IMR-90 (cell line): ENCODE data around the gene EPB41L4A. TPM values are rescaled to one million over a fixed set of nuclear protein-coding genes. Genes with fewer than 3 reads are reported as not detected.

Experiments
- ATAC-seq: fragments of 200-7000 bp; cut with Tn5 transposase; 2 replicates; pipeline ENCODE4 v1.9.1; 2020; ENCODE audit warnings: low read depth, mild to moderate bottlenecking, moderate library complexity
- BruUV-seq: library from RNA; stranded (reverse); fragments of 400-500 nt; replicated peaks from 2 replicates; lab custom pipeline; 2021; lab: Mats Ljungman, UMichigan
- CTCF ChIA-PET: fragments of 300-600 bp; formaldehyde crosslinking; extraction: SDS; loops from one replicate; lab custom pipeline; 2021; ENCODE audit warnings: antibody characterized with exemption; lab: Yijun Ruan, JAX
- POLR2A ChIA-PET: fragments of 300-600 bp; sonication (Branson Sonifier 250); formaldehyde crosslinking; loops from one replicate; lab custom pipeline; 2022; ENCODE audit warnings: antibody characterized with exemption; ENCODE audit not compliant: unreplicated experiment; lab: Charles Lee
- DNase-seq: peaks from one replicate; pipeline ENCODE4 v3.0.0; 2013
- H2AFZ ChIP-seq: replicated peaks from 2 replicates; pipeline ENCODE3; 2013; ENCODE audit warnings: low read length, mild to moderate bottlenecking; ENCODE audit not compliant: poor library complexity
- H2AK5ac ChIP-seq: 2 replicates; pipeline ENCODE4 v1.6.1; 2013; ENCODE audit warnings: low read depth, low read length, inconsistent platforms
- H2AK9ac ChIP-seq: replicated peaks from 2 replicates; pipeline ENCODE3; 2013; ENCODE audit warnings: mild to moderate bottlenecking, low read depth, low read length, moderate library complexity; ENCODE audit not compliant: poor library complexity
- H2BK120ac ChIP-seq: 2 replicates; pipeline ENCODE4 v1.6.1; 2013; ENCODE audit warnings: low read depth, low read length, inconsistent platforms
- H2BK15ac ChIP-seq: 3 replicates; pipeline ENCODE4 v1.6.1; 2013; ENCODE audit warnings: low read depth, low read length, inconsistent platforms
- H2BK20ac ChIP-seq: 2 replicates; pipeline ENCODE4 v1.6.1; 2013; ENCODE audit warnings: low read depth, mild to moderate bottlenecking, inconsistent platforms, low read length, moderate library complexity
- H2BK5ac ChIP-seq: 2 replicates; pipeline ENCODE4 v1.6.1; 2013; ENCODE audit warnings: mild to moderate bottlenecking, low read depth, low read length, inconsistent platforms; ENCODE audit not compliant: poor library complexity, severe bottlenecking
- H3K14ac ChIP-seq: replicated peaks from 2 replicates; pipeline ENCODE4 v1.6.1; 2013; ENCODE audit warnings: low read depth, low read length, inconsistent platforms
- H3K18ac ChIP-seq: 2 replicates; pipeline ENCODE4 v1.6.1; 2013; ENCODE audit warnings: low read depth, low read length, control low read depth
- H3K23ac ChIP-seq: 2 replicates; pipeline ENCODE4 v1.6.1; 2013; ENCODE audit warnings: low read depth, low read length, inconsistent platforms
- H3K27ac ChIP-seq: 2 replicates; pipeline ENCODE4 v1.5.1; 2013; ENCODE audit warnings: mild to moderate bottlenecking, control low read depth, low read length; ENCODE audit not compliant: insufficient read depth
- H3K27me3 ChIP-seq: 2 replicates; pipeline ENCODE4 v1.6.1; 2013; ENCODE audit warnings: low read length; ENCODE audit not compliant: control insufficient read depth, insufficient read depth
- H3K36me3 ChIP-seq: 2 replicates; pipeline ENCODE4 v1.6.1; 2013; ENCODE audit warnings: low read length, mixed read lengths; ENCODE audit not compliant: control insufficient read depth, insufficient read depth
- H3K4ac ChIP-seq: 2 replicates; pipeline ENCODE4 v1.6.1; 2013; ENCODE audit warnings: low read depth, low read length, inconsistent platforms
- H3K4me1 ChIP-seq: 2 replicates; pipeline ENCODE4 v1.6.1; 2013; ENCODE audit warnings: low read length, mixed read lengths; ENCODE audit not compliant: control insufficient read depth, insufficient read depth
- H3K4me2 ChIP-seq: 2 replicates; pipeline ENCODE4 v1.6.1; 2013; ENCODE audit warnings: low read depth, mild to moderate bottlenecking, control low read depth, low read length, moderate library complexity
- H3K4me3 ChIP-seq: 2 replicates; pipeline ENCODE4 v1.5.1; 2013; ENCODE audit warnings: low read depth, mild to moderate bottlenecking, control low read depth, low read length, moderate library complexity; ENCODE audit not compliant: insufficient read depth
- H3K56ac ChIP-seq: 2 replicates; pipeline ENCODE4 v1.6.1; 2013; ENCODE audit warnings: low read length, inconsistent platforms; ENCODE audit not compliant: insufficient read depth; ENCODE audit errors: extremely low read depth
- H3K79me1 ChIP-seq, 2 experiments: 2 replicates each; pipeline ENCODE4 v1.6.1; 2013; ENCODE audit warnings: low read length in 2 of 2, inconsistent platforms in 1 of 2, low read depth in 1 of 2
- H3K9ac ChIP-seq: 2 replicates; pipeline ENCODE4 v1.6.1; 2013; ENCODE audit warnings: low read depth, low read length, control low read depth
- H3K9me1 ChIP-seq: 2 replicates; pipeline ENCODE4 v1.6.1; 2013; ENCODE audit warnings: low read length, inconsistent platforms; ENCODE audit not compliant: insufficient read depth
- H3K9me3 ChIP-seq: 2 replicates; pipeline ENCODE4 v1.6.1; 2013; ENCODE audit warnings: low read length; ENCODE audit not compliant: control insufficient read depth, insufficient read depth
- H4K20me1 ChIP-seq: 2 replicates; pipeline ENCODE4 v1.6.1; 2013; ENCODE audit warnings: low read length, inconsistent platforms; ENCODE audit not compliant: insufficient read depth
- H4K5ac ChIP-seq: 2 replicates; pipeline ENCODE4 v1.6.1; 2013; ENCODE audit warnings: mild to moderate bottlenecking, low read depth, low read length, control low read depth
- H4K8ac ChIP-seq, 2 experiments: 2 replicates each; pipeline ENCODE4 v1.6.1; 2013; ENCODE audit warnings: low read depth in 2 of 2, low read length in 2 of 2, control low read depth in 1 of 2, inconsistent platforms in 1 of 2
- H4K91ac ChIP-seq: 2 replicates; pipeline ENCODE4 v1.6.1; 2013; ENCODE audit warnings: low read depth, low read length, inconsistent platforms; ENCODE audit not compliant: insufficient read depth
- CEBPB ChIP-seq: IDR thresholded peaks from 2 replicates; pipeline ENCODE4 v1.6.1; 2012; ENCODE audit warnings: low read depth, low read length, improper control_type of control experiment
- CHD1 ChIP-seq: IDR thresholded peaks from 2 replicates; pipeline ENCODE4 v1.6.1; 2012; ENCODE audit warnings: low read depth, low read length, improper control_type of control experiment
- FOS ChIP-seq: fragments of 150-350 bp; IDR thresholded peaks from 2 replicates; pipeline ENCODE4 v1.6.1; 2016; ENCODE audit warnings: low read depth, low read length
- MAFK ChIP-seq: IDR thresholded peaks from 2 replicates; pipeline ENCODE4 v1.6.1; 2012; ENCODE audit warnings: low read depth, low read length, improper control_type of control experiment
- RCOR1 ChIP-seq: IDR thresholded peaks from 2 replicates; pipeline ENCODE4 v1.6.1; 2012; ENCODE audit warnings: mild to moderate bottlenecking, low read length, improper control_type of control experiment; ENCODE audit not compliant: insufficient replicate concordance
- RFX5 ChIP-seq: IDR thresholded peaks from 2 replicates; pipeline ENCODE4 v1.8.0; 2012; ENCODE audit warnings: low read depth, mild to moderate bottlenecking, low read length, moderate library complexity
- WGBS, 2 experiments: methylation state at CpG; one replicate each; pipeline versions ENCODE4 v1.1.5 to v1.1.7; 2013; ENCODE audit warnings: missing lambda C conversion rate in 2 of 2; ENCODE audit not compliant: insufficient read length in 1 of 2; ENCODE audit errors: extremely low coverage in 2 of 2; 5-methylcytosine and 5-hydroxymethylcytosine counted together
- dilution Hi-C: fragments of 300-500 bp; cut with HindIII; formaldehyde crosslinking; loops from one replicate; pipeline ENCODE4 v1.14.3; 2018; ENCODE audit warnings: low sequenced_read_pairs; ENCODE audit not compliant: unreplicated experiment
- in situ Hi-C: fragments of 300-500 bp; cut with MboI; formaldehyde crosslinking; loops from 3 replicates; pipeline ENCODE4 v1.14.3; 2019; ENCODE audit warnings: low sequenced_read_pairs, inconsistent platforms, mixed read lengths
- intact Hi-C: fragments of 100-400 bp; cut with micrococcal nuclease; formaldehyde crosslinking; loops from 2 replicates; pipeline ENCODE4 v1.10.0; 2022
- polyA plus RNA-seq, 3 experiments: library from polyadenylated mRNA; depleted of rRNA; stranded (reverse); fragments of >200 nt; gene quantifications; 2 replicates each; pipeline ENCODE4 v1.2.3, GENCODE V29; 2012; ENCODE audit warnings: low replicate concordance in 1 of 3
- total RNA-seq: library from RNA; depleted of rRNA; stranded (reverse); fragments of >200 nt; gene quantifications from 2 replicates; pipeline ENCODE4 v1.2.3, GENCODE V29; 2012
- TF ChIP-seq, protein P1 (sequence below): conservative IDR thresholded peaks from 2 replicates; pipeline ENCODE4 v1.5.1; 2012; ENCODE audit warnings: mild to moderate bottlenecking, low read depth, low read length, improper control_type of control experiment

Gene EPB41L4A
- total and polyA plus RNA-seq, 2 of the 4 experiments (the other 2 are of a cell fraction): under 0.01 to 0.02 TPM

DNA sequence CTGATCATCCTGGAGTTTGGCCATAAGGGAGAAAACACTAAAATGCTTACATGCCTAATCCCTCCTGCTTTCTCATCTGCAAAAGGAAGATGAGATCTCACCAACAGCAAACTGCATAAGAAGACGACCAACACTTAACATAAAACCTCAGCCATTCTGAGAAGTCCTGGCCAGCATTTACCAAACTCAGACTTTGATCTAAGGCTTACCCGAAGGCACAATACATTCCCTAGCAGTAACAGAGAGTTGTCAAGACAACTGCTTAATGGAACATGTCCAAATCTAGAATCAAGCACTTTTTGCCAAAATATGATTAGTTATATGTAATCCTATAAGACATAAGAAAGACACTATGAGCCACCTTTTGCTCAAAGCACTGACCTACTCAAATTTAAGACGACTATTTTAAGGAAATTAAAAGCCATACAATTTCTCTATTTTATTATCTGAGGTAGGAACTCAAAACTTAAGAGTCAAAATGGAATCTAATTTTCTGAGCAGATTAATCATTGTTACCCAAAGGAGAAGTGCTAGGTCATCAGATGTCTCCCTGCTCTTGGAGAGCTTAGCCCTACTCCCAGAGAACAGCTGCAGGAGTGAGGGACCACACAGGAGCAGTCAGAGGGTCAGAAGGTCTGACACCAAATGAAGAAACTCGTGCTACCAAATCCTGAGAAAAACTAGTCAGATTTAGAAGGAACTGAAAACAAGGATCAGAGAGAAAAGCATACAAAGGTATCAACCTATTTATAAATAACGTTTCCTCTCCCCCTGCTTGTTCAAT is 39.3 kb downstream of the EPB41L4A start:
- no peak for TF ChIP-seq CEBPB
- TF ChIP-seq MAFK: no peak
- TF ChIP-seq, protein P1, sequence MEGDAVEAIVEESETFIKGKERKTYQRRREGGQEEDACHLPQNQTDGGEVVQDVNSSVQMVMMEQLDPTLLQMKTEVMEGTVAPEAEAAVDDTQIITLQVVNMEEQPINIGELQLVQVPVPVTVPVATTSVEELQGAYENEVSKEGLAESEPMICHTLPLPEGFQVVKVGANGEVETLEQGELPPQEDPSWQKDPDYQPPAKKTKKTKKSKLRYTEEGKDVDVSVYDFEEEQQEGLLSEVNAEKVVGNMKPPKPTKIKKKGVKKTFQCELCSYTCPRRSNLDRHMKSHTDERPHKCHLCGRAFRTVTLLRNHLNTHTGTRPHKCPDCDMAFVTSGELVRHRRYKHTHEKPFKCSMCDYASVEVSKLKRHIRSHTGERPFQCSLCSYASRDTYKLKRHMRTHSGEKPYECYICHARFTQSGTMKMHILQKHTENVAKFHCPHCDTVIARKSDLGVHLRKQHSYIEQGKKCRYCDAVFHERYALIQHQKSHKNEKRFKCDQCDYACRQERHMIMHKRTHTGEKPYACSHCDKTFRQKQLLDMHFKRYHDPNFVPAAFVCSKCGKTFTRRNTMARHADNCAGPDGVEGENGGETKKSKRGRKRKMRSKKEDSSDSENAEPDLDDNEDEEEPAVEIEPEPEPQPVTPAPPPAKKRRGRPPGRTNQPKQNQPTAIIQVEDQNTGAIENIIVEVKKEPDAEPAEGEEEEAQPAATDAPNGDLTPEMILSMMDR: no peak
- no peak for TF ChIP-seq CHD1
- no peak for TF ChIP-seq RFX5
- no peak for TF ChIP-seq FOS
- no peak for TF ChIP-seq RCOR1
- H3K14ac ChIP-seq: no peak overlapping the region
- POLR2A ChIA-PET: no interaction called here
- no peak overlapping the region for H2BK5ac ChIP-seq
- no peaks in the 10 kb centered on the region for H4K20me1 ChIP-seq
- H3K23ac ChIP-seq: no peak overlapping the region
- H3K27ac ChIP-seq: no peak overlapping the region
- H2BK120ac ChIP-seq: no peak overlapping the region
- H3K27me3 ChIP-seq: no peaks in the 10 kb centered on the region
- in situ Hi-C loops (no loop called here), dilution Hi-C loops (no loop called here), intact Hi-C loops (no loop called here)
- H2AFZ ChIP-seq: no peak overlapping the region
- ATAC-seq: no peak
- CTCF ChIA-PET: no interaction called here
- no CpG with 5 or more reads among the region's 5 CpGs for WGBS, 2 experiments
- H4K91ac ChIP-seq: no peak overlapping the region
- no peak overlapping the region for H3K4ac ChIP-seq
- no peak overlapping the region for H3K56ac ChIP-seq
- H3K9ac ChIP-seq: no peak overlapping the region
- H2BK20ac ChIP-seq: no peak overlapping the region
- no peak overlapping the region for H2AK5ac ChIP-seq
- no peak for DNase-seq
- H4K8ac ChIP-seq: no peak overlapping the region
- no peak overlapping the region for H3K18ac ChIP-seq
- no TSS peak for BruUV-seq
- H2AK9ac ChIP-seq: no peak overlapping the region
- H3K36me3 ChIP-seq: no peaks in the 10 kb centered on the region
- no peak overlapping the region for H3K4me3 ChIP-seq
- H3K9me3 ChIP-seq: no peaks in the 10 kb centered on the region
- no peaks in the 10 kb centered on the region for H3K4me1 ChIP-seq
- no peak overlapping the region for H3K4me2 ChIP-seq
- H3K79me1 ChIP-seq: no peaks in the 10 kb centered on the region
- H4K5ac ChIP-seq: no peak overlapping the region
- no peak overlapping the region for H2BK15ac ChIP-seq
- H3K9me1 ChIP-seq: no peaks in the 10 kb centered on the region
